Smooth muscle cell of the brain vasculature (primary cell): Measurements from ENCODE around the gene AGO1.
"Not testable (repeated sequence)": the region's sequence is repeated elsewhere in the genome, so short reads cannot be mapped to it uniquely, and the experiment has no call there.

Source experiments
- DNase-seq: peaks from one replicate; pipeline ENCODE4 v3.0.0-alpha.2; 2012; ENCODE audit warnings: low read depth, low spot score

Gene AGO1

GRCh38 chr1:35869245-35869950 is 13.6 kb upstream of the AGO1 start:
- DNase-seq: not testable (repeated sequence)

DNA sequence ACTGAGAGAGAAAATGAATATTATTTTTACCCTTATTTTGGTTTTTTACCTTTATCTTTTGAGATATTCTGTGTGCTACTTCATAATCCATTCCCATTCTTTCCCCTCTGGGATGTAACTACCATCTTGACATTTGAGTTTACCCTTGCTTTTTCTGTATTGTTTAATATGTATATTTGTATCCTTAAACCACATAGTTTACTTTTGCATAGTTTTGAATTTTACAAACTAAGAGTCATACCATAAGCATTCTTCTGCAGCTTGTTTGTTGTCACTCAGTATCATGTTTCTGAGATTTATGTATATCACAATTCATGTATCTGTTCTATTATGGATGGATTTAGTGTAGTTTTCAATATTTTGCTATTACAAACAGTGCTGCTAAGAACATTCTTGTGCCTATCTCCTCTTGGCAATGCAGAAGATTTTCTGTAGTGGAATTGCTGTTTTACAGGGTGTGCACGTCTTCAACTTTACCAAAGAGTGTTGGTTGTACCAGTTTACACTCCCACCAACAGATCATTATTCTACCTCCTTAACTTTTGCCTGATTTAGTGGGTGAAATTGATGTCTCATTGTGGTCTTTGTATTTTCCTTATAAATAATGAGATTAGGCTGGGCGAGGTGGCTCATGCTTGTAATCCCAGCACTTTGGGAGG is 12.2 kb upstream of the AGO1 start:
- no peak for DNase-seq

DNA sequence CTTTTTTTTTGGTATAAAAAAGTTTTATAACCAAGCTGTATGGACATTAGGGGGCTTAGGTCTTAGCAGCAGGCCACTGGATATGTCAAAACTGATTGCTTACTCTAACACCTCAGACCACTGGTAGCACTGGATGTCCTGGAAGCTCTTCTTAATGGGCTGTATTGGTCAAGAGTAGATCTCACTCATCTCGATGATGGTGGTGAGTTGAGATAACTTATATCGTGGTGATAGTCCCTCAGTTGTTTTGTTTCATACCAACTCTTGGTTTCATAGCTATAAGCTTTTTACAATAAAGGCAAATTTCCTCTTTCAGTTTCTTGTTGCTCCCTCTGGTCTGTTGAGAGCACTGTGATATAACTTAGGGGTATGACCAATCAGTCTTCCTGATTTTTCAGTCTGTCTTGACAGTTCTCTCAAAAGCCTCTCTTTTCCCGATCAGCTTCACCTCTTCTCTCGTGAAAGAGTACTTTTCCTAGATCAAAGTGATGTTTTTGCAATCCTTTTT is 9.7 kb upstream of the AGO1 start:
- DNase-seq: no peak

DNA sequence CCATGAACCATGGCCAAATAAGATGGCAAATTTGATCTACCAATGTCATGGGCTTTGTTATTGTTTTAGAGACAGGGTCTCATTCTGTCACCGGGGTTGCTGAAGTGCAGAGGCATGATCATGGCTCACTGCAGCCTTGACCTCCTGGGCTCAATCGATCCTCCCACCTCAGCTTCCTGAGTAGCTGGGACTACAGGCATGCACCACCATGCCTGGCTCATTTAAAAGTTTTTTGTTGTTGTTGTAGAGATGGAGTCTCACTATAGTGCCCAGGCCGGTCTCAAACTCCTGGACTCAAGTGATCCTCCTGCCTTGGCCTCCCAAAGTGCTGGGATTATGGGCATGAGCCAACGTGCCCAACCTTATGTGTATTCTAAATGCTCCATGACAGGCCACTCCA is 8.9 kb upstream of the AGO1 start:
- not testable (repeated sequence) for DNase-seq

DNA sequence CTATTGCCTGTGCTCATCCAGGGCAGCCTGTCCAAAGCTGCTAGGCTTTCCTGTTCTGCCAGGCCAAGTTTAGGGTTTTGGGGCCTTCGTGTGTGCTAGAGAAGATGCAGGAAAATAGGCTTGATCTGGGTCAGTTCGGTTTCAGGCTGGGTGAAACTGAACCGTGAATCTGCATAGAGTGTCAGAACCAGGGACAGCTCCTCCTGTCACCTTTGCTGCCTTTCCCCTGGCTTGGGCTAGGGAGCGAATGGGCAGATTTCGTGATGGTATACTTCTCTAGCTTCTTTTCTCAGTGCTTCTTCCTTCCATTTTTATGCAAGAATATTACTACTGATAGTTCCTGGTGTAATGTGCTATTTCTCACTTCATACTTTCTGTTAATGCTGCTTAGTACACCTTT is 6.0 kb upstream of the AGO1 start:
- no peak for DNase-seq

- no peak for DNase-seq
Measured at GRCh38 chr1:35881850-35882273, 1.1 kb upstream of the AGO1 start.

GRCh38 chr1:35882586-35882944 is 444 bp upstream of the AGO1 start:
- DNase-seq: no peak

GRCh38 chr1:35883635-35884101 is 659 bp downstream of the AGO1 start:
- DNase-seq: no peak

- DNase-seq: no peak
Measured at GRCh38 chr1:35884934-35885333, 1.9 kb downstream of the AGO1 start.

DNA sequence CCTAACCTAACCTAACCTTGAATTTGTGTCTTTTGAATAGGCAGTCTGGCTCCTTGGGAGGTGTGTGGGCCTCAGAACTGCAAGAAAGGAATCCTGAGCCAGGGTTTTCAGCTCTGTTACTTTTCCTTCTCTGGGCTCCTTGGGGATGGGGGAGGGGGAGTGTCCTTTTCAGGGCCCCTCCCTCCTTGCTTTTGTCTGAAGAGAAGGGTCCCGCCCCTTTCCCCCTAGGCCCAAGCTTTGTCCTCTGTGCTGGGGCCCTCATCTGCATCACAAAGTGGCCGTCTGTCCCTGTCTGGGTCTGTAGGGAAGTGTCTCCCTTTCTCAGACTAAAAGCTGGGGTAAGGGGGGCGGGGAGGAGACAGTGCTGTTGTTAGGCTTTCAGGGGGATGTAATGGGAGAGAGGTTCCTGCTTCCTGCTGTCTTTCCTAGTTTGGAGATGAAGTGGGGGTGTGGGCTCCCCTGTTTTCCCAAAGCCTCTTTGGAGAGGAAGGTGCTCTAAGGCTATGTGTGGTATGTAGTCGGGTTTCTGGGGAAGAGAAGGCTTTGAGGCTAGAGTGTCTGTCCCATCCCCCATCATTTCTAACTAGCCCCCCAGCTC is 3.1 kb downstream of the AGO1 start:
- no peak for DNase-seq

- DNase-seq: no peak
Measured at GRCh38 chr1:35886577-35887431, 3.8 kb downstream of the AGO1 start.

- no peak for DNase-seq
Measured at GRCh38 chr1:35887508-35887907, 4.5 kb downstream of the AGO1 start.

- DNase-seq: no peak
Measured at GRCh38 chr1:35888255-35888654, 5.2 kb downstream of the AGO1 start.

- DNase-seq: not testable (repeated sequence)
Measured at GRCh38 chr1:35888981-35889380, 6.0 kb downstream of the AGO1 start.

DNA sequence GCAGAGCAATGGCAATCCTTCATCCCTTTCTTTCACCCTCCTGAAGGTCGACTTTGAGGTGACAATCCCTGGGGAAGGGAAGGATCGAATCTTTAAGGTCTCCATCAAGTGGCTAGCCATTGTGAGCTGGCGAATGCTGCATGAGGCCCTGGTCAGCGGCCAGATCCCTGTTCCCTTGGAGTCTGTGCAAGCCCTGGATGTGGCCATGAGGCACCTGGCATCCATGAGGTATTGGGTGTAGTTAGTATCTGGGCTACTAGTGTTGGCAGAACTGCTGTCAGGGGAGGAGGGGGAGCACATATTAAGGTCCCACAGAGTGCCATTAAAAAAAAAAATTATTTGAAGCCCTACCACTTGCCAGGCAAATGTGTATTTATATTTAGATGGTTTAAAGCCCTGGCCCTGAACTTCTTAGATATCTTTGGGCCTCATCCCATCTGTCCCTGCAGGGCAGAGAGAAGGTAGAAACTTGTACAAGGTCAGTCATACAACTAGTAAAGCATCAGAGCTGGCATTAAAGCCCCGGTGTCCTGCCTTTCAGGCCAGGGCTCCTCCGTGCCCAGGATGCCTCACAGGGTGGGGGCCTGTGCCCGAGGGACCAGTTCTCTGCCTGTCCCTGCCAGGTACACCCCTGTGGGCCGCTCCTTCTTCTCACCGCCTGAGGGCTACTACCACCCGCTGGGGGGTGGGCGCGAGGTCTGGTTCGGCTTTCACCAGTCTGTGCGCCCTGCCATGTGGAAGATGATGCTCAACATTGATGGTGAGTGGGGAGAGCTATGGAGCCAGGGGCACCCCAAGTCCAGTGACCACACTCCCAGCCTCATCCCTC is 10.3 kb downstream of the AGO1 start:
- DNase-seq: no peak

GRCh38 chr1:35894183-35894582 is 11.2 kb downstream of the AGO1 start:
- no peak for DNase-seq

DNA sequence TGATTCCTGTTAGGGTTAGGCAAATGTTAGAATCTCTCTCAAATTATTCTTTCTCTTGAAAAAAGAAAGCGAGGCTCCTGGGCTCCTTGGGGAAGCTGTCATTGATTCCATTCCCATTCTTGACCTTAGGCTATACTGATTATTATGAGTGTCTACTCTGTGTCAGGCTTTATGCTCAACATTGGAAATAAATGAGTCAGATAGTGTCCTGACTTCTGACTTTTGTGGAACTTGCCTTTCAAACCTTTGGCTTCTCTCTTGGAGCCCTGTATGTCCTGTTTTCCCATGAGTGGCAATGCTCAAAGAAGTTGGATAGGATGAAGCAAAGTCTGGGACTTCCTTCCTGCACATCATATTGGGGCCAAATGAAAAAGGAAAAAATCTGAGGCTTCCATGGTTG is 11.6 kb downstream of the AGO1 start:
- DNase-seq: no peak

- no peak for DNase-seq
Measured at GRCh38 chr1:35899941-35900340, 16.9 kb downstream of the AGO1 start.

- no peak for DNase-seq
Measured at GRCh38 chr1:35901235-35901634, 18.2 kb downstream of the AGO1 start.

DNA sequence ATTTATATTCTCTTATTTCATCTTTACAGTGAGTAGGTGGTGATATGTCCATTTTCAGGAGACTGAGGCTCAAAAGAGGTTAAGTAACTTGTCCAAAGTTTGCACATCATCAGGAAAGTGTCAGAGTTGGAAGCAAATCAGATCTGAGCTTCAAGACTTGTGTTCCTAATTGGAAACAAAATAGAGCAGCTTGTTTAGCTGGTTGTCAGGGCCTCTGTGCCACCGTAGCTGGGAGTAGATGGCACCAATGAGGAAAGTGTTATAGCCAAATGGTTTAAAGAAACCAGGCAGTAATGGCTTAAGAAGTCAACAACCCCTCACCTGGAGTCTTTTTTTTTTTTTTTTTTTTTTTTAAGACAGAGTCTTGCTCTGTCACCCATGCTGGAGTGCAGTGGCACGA is 19.7 kb downstream of the AGO1 start:
- no peak for DNase-seq

DNA sequence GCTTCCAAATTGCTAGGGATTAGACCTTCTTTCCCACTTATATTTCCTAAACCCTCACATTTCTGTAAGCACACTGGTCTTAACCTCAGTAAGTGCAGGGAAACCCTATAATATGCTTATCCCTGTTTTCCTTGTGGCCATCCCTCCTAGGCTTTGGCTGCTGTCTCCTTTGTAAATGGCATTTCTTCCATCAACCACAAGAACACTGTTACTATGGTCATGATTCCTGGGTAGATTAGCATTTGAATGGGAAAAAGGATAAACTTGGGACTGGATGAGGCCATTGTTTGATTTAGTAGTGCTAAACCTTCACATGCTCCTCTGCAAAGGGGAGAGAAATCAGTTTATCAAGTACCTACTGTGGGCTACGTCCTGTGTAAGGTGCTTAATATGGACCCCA is 31.7 kb downstream of the AGO1 start:
- DNase-seq: no peak
